ENCODE results near the gene MEGF6.

Gene MEGF6

DNA sequence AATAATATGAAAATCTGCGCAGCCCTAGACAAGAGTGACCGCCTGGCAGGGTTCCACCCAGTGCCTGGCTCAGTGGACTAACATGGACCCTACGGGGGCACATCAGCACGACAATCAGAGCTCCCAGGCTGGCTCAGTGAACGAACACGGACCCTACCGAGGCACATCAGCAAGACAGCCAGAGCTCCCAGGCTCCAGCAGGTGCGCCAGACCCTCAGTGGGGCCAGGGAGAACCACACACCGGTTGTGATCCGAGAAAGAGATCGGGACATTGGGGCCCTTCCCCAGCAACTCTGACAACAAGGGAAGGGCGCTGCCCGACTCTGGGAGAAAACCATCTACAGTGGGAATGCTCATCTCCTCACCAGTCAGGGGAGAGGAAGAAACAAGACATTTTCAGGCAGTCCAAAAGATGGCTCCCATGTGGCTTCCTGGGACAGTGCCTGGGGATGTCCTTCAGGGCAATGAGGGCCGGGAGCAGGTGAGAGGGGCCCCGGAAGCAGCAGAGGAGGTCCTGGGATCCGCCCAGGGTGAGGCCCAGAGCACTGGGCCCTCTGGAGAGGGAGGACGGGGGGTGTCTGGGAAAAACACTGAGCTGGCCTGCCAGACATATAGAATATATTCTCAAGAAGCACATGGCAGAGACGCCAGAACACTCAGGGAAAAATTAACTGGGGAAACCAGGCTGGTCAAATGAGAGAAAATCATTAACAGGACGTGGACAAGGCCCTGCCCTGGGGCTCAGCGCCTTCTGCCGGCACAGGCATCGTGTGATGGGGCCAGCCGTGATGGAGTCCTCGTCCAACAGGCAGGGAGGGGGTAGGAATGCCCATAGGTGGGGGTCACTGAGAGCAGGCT lies 152.0 kb downstream of the MEGF6 start:
- no peaks in the 10 kb centered on the region for H3K4me1 Mint-ChIP-seq
- no peak overlapping the region for H3K4me3 Mint-ChIP-seq
- no peaks in the 10 kb centered on the region for H3K9me3 Mint-ChIP-seq
- H3K27me3 Mint-ChIP-seq: no peaks in the 10 kb centered on the region
- H3K36me3 Mint-ChIP-seq (ENCODE audit: low read depth): no peaks in the 10 kb centered on the region
- H3K27ac Mint-ChIP-seq: no peak overlapping the region
- DNase-seq (no peak), ATAC-seq (no peak)

DNA sequence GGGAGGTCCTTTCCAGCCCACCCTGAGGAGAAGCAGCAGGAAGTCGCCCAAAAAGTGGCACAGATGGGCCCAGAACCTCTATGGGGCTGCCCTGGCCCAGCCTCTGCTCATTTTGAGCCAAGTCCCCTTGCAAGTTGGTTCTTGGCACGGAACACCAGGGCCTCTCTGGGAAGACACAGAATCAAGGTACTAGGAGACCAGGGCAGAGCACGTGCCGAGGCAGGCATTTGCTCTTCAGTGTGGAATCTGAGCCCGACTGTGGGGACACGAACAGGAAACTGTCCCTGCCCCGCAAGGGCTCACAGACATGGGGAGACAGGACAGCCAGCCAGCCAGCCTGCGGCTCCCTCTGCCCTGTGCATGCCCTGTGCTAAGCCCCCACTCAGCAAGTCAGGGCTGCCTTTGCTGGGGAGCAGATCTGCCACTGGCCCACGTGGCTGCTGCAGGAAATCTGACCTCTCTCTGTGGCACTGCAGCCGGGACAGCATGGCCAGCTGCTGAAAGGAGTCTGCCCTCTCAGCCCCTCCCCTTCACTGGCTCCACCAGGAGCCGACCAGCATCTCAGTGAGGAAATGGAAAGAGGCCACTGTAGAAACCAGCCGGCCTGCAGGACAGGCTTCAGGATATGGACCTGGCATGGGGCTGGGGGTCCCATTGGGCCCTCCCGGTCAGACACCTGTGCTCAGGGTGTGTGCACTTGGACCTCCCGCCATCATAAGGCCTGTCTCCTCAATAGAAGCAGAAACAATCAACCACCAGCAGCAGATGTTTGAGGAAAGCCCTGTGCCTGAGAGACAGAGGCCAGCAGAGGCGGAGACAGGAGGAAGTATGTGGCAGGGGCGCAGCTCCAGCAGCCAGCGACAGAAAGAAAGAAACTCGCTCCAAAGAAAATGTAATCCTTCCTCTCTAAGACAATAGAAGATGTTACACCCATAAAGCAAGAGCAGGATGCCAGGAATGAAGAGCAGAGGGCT lies 153.1 kb downstream of the MEGF6 start:
- no peak for DNase-seq
- Mint-ChIP-seq H3K4me1 (peaks cover 2% of the 10 kb centered on the region), H3K27ac (no peak overlapping the region)

DNA sequence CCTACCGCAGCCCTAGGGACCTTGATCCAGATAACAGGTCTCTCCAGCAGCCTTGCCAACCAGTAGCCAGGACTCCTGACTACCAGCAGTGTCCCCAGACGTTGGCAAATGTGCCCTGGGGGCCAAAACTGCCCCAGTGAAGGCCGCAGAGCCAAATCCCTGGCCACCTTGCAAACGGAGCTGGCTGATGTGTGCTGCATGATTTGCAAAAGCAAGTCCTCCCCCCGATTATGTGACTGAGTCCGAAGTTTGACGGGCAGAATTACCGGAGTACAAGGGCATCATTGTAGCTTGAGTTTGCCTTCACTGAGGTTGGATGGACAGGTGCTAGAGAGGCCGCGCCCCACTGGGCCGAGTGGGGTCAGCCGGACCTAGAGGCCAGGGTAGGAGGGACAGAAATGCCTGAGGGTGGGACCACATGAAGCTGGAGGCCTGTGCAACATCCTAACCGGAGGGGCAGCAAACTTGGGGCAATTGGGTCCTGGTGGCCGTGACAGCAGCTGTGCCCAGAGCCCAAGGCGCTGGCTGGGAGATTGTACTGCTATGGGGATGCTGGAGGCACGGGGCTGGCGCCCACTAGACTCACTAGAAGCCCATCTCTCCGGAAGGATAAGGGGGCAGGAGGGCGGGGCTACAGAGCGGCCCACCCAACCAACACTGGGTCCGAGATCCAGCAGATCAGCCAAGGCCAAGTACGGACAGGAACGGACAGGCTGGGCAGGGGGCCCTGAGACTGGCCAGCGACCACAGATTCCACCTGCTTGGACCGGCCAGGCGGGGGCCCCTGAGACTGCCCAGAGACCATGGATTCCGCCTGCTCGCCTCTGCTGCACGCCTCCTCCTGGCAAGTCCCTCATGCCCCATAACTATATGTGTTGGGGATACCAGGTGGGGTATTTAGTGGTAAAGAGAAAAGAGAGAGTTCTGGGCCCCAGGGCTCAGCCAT lies 154.1 kb downstream of the MEGF6 start:
- Mint-ChIP-seq H3K36me3 (ENCODE audit: low read depth) (no peaks in the 10 kb centered on the region), H3K9me3 (no peaks in the 10 kb centered on the region), H3K4me3 (no peak overlapping the region), H3K27ac (no peak overlapping the region), H3K4me1 (peaks cover 3% of the 10 kb centered on the region), H3K27me3 (no peaks in the 10 kb centered on the region)
- DNase-seq (no peak), ATAC-seq (no peak)

More for the DNA sequence above, 153.1 kb downstream of the MEGF6 start:
- H3K36me3 Mint-ChIP-seq (ENCODE audit: low read depth): no peaks in the 10 kb centered on the region
- no peak overlapping the region for H3K4me3 Mint-ChIP-seq
- no peak for ATAC-seq
- H3K27me3 Mint-ChIP-seq: no peaks in the 10 kb centered on the region
- no peaks in the 10 kb centered on the region for H3K9me3 Mint-ChIP-seq

DNA sequence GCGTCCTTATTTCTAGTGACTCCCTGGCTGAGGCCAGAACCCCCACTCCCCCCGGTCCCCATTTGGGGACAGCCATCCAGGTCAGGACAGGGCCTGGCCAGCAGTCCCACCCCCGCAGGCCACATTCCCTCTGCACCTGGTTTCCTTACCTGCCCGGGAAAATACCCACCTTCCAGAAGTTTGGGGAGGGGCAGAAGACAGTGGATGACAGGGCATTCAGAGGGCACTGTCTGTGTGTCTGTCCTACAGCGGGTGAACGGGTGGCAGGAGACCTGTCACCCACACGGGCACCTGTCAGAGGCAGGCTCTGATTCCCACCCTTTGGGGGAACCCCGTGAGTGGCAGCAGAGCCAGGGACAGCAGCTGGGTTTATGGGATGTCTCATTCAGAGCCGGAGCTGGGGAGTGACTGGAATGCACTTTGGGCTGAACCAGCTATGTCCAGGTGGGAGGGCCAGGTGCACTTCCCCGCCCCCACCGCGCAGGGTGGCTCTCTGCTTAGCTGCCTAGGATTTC lies 154.8 kb downstream of the MEGF6 start:
- DNase-seq (no peak), ATAC-seq (no peak)
- Mint-ChIP-seq H3K36me3 (ENCODE audit: low read depth) (no peaks in the 10 kb centered on the region), H3K4me3 (no peak overlapping the region), H3K9me3 (no peaks in the 10 kb centered on the region), H3K27ac (no peak overlapping the region), H3K4me1 (peaks cover 3% of the 10 kb centered on the region), H3K27me3 (peaks cover 1% of the 10 kb centered on the region)

DNA sequence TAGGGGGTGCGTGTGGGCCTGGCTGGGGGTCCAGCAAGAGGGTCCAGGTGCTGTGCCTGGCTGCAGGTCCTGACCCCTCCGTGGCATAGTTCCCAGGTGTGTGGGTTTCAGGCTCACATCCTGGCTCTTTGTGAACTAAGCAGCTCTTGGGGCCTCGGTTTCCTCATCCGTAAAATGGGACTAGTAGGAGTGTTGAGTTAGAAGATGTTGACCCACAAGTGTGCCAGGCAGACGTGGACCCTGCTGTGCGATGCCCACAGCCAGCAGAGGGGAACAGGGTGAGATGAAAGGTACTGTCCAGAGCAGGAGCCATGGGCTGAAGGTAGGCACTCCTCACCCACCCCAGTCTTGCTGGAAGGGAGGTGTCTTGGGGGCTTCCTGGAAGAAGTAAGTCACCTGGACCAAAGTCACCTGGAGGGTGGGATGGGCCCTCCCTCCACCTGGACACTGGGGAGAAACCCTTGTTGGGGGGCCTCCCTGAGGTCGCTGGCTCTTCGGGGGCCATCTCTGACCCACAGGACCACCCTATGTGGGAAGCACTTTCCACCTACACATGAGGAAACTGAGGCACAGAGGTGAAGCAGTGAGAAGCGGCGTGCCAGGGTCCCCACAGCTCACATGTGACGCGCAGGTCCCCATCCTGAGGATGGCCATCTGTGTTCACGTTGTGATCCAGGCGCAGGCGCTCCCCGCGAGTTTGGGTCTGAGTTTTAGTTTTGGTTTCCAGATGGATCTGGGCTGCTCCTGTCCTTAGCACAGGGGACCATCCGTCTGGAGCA lies 155.4 kb downstream of the MEGF6 start:
- no peaks in the 10 kb centered on the region for H3K36me3 Mint-ChIP-seq (ENCODE audit: low read depth)
- no peak overlapping the region for H3K27ac Mint-ChIP-seq
- ATAC-seq (no peak), DNase-seq (no peak)
- H3K4me1 Mint-ChIP-seq: peaks cover 3% of the 10 kb centered on the region
- H3K27me3 Mint-ChIP-seq: peaks cover 4% of the 10 kb centered on the region
- no peaks in the 10 kb centered on the region for H3K9me3 Mint-ChIP-seq
- peak overlapping the region; percentile 6 for H3K4me3 Mint-ChIP-seq

DNA sequence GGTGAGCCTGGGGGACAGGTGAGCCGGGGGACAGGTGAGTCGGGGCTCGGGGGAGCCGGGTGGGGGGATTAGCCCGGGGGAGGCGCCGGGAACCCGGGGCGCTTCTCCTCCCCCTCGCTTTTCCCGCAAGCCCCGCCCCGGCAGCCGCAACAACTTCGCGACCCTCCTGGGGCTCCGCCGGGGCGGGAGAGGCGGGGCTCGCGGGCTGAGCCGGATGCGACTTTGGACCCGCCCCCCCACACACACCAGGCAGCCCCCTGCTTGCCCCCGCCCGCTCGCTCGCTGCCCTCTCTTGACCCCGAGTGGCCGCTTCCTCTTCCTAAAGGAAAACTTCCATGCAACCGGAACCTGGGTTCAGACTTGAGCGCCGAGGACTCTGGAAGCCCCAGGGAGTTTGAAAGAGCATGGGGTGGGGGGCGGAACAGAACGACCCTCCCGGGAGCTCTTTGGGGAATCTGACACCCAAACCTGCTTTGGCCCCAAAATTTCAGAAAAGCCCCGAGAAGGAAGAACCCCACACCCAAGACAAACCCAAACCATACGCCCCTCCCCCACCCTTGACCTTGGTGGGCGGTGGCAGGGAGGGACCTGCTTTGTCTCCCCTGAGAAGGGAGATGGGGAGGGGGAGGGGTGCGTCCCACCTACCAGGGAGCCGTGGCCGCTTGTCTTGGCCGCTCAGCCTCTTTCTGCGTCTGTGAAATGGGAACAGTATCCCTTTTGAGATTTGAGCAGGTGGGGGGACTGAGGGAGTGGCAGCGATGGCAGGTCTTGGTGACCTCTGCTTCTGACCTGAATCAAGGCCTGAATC lies 156.3 kb downstream of the MEGF6 start:
- no peak for ATAC-seq

DNA sequence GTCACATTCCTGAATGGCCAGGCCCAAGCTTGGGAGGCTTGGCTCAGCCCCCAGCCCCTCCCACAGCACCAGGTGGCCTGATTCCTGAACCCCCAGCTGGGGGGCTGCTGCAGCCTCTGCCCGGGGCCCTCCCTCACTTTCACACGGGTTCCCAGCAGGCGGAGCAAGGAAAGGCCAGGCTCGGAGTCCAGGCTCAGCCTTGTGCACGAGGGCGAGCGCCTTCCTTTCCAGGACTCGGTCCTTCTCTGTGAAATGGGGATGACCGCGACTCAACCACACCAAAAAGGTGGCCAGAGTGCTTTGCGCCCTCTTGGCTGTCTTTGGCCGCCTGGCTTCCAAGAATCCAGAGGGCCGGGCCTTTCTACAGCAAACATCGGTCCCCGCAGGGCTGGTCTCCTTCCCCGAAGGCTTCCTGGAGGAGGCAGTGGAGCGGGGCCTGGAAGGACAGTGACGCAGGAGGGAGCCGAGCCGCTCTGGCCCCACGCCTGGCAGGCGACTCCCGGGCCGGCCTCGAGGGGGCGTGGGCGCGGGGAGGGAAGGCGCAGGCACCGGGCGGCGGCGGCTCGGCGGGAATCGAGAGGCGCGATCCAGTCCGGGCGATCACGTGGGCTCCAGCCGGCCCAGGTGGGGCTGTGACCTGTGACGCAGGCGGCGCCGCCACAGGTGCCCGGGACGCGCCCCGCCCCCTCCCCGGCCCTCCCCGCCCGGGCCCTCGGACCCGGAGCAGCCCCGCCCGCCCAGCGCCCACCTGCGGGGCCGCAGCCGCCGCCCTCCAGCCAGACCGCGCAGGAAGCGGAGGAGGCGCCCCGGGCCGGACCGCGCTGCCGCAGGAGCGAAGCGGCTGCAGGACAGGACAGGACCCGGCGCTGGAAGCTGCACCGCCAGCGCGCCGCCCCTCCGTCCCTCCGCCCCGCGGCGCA lies 157.2 kb downstream of the MEGF6 start, which contains the start of gene ARHGEF16:
TSS of gene ARHGEF16 (plus strand) at position 775 of the 920 bp plus-strand sequence. CDS start 8,420 bp downstream, outside the sequence.
- Mint-ChIP-seq H3K27ac (no peak within 1 kb of the TSS), H3K4me3 (peak within 1 kb of the TSS; percentile 24), H3K4me1 (peaks cover 3% of the 10 kb centered on the region), H3K36me3 (ENCODE audit: low read depth) (no peaks in the 10 kb centered on the region), H3K9me3 (no peaks in the 10 kb centered on the region), H3K27me3 (peaks cover 11% of the 10 kb centered on the region)
- ATAC-seq (no peak), DNase-seq (peak; percentile 32)

More for the DNA sequence above, 156.3 kb downstream of the MEGF6 start:
- peaks cover 8% of the 10 kb centered on the region for H3K27me3 Mint-ChIP-seq
- peaks cover 3% of the 10 kb centered on the region for H3K4me1 Mint-ChIP-seq
- DNase-seq: no peak
- H3K9me3 Mint-ChIP-seq: no peaks in the 10 kb centered on the region
- no peaks in the 10 kb centered on the region for H3K36me3 Mint-ChIP-seq (ENCODE audit: low read depth)
- peak overlapping the region; percentile 24 for H3K4me3 Mint-ChIP-seq
- H3K27ac Mint-ChIP-seq: no peak overlapping the region

- DNase-seq (peak; percentile 82), ATAC-seq (peak; percentile 76)
- no peak overlapping the region for H3K27ac Mint-ChIP-seq
- no peaks in the 10 kb centered on the region for H3K9me3 Mint-ChIP-seq
- H3K36me3 Mint-ChIP-seq (ENCODE audit: low read depth): no peaks in the 10 kb centered on the region
- H3K4me1 Mint-ChIP-seq: peaks cover 3% of the 10 kb centered on the region
- H3K27me3 Mint-ChIP-seq: peaks cover 15% of the 10 kb centered on the region
- H3K4me3 Mint-ChIP-seq: no peak overlapping the region
Observed at GRCh38 chr1:3453203-3453761, 158.0 kb downstream of the MEGF6 start.

GRCh38 chr1:3452866-3453175 lies 158.5 kb downstream of the MEGF6 start:
- H3K27me3 Mint-ChIP-seq: peaks cover 18% of the 10 kb centered on the region
- peaks cover 4% of the 10 kb centered on the region for H3K9me3 Mint-ChIP-seq
- peaks cover 3% of the 10 kb centered on the region for H3K4me1 Mint-ChIP-seq
- ATAC-seq (no peak), DNase-seq (no peak)
- H3K4me3 Mint-ChIP-seq: no peak overlapping the region
- no peaks in the 10 kb centered on the region for H3K36me3 Mint-ChIP-seq (ENCODE audit: low read depth)
- no peak overlapping the region for H3K27ac Mint-ChIP-seq

DNA sequence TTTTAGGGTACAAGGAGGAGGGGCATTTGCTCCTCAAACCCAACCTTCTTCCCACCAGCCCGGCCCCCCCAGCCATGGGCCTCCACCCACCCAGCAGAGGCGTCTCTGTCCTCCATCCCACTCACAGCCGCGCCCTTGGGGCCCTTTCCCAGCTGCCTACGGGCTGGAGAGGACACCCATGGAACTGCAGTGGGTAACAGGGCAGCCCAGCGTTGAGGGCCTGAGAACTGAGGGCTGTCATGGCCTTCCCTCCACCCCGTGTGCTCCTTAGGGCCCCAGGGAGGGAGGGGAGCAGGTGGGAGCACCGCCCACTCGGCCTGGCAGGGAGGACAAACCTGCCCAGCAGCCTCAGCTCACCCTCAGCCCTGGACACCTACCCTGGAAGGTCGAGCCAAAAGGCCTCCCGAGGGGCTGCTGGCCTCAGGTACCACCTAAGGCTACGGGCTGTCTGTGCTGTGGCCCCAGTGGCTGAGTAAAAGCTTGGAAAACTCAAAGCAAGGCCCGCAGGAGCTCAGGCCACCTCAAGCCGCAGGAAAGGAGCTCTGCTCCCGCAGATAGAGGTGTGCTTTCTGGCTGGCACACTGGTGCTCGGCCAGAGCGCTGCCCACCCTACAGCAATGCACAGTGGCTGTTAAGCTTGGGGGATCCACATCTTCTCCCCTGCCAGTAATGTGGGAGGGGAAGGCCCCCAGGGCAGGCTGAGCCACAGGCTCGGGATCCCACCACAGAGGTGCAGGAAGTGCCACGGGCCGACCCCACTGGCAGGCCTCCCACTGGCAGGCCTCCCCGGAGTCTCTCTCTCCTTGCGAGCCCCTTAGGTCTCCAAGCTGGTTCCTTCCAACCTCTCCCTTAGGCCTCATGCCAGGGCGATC lies 159.1 kb downstream of the MEGF6 start:
- Mint-ChIP-seq H3K9me3 (peaks cover 10% of the 10 kb centered on the region), H3K36me3 (ENCODE audit: low read depth) (no peaks in the 10 kb centered on the region), H3K4me1 (peaks cover 3% of the 10 kb centered on the region), H3K27ac (no peak overlapping the region), H3K4me3 (no peak overlapping the region), H3K27me3 (peaks cover 18% of the 10 kb centered on the region)
- no peak for ATAC-seq
- no peak for DNase-seq

DNA sequence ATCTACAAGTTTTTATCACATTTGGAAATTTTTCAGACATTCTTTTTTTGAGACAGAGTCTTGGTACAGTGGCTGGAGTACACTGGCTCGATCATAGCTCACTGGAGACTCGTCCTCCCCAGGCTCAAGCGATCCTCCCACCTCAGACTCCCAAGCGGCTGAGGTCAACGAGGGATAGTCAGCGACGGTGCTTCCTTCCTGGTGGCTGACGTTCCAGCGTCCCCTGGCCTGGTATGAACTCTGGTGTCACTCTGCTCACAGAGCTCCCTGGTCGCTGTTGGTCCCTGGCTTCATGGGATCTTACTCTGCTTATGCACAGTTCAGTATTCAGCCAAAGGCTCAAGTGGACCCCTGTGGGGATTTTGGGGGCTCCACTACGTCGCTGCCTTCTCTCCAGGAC lies 160.3 kb downstream of the MEGF6 start:
- no peak overlapping the region for H3K27ac Mint-ChIP-seq
- ATAC-seq: no peak
- H3K4me1 Mint-ChIP-seq: peaks cover 3% of the 10 kb centered on the region
- peaks cover 11% of the 10 kb centered on the region for H3K9me3 Mint-ChIP-seq
- H3K36me3 Mint-ChIP-seq (ENCODE audit: low read depth): no peaks in the 10 kb centered on the region
- no peak for DNase-seq
- H3K4me3 Mint-ChIP-seq: no peak overlapping the region
- H3K27me3 Mint-ChIP-seq: peaks cover 18% of the 10 kb centered on the region
